Endothelial cell of umbilical vein (primary cell): ENCODE measurements around the gene SEPTIN3. TPM values are rescaled to one million over a fixed set of nuclear protein-coding genes. Genes with fewer than 3 reads are reported as not detected.

Experiments
- BruUV-seq: library from RNA; stranded (reverse); fragments of 400-500 nt; replicated peaks from 2 replicates; lab custom pipeline; 2021; lab: Mats Ljungman, UMichigan
- CTCF ChIA-PET: fragments of 300-600, 350-600 bp; sonication (Branson Sonifier 250); formaldehyde crosslinking; loops from one replicate; lab custom pipeline; 2021; ENCODE audit warnings: antibody characterized with exemption, inconsistent platforms; lab: Charles Lee
- POLR2A ChIA-PET: fragments of 300-600, 350-600 bp; sonication (Branson Sonifier 250); formaldehyde crosslinking; loops from one replicate; lab custom pipeline; 2021; ENCODE audit warnings: antibody characterized with exemption, inconsistent platforms; lab: Charles Lee
- DNase-seq: peaks from one replicate; pipeline ENCODE4 v3.0.0-alpha.2; 2011; ENCODE audit warnings: low read depth, low spot score
- FAIRE-seq: peaks from 2 replicates; lab custom pipeline; 2011; peaks lifted over from hg19 to GRCh38; lab: Jason Lieb, UNC
- H2AFZ ChIP-seq: 2 replicates; pipeline ENCODE4 v1.6.0; 2012; ENCODE audit warnings: low read depth, low read length, control low read depth, inconsistent platforms
- H3K27ac ChIP-seq: 2 replicates; pipeline ENCODE4 v1.5.1; 2011; ENCODE audit warnings: low read depth, mild to moderate bottlenecking, control low read depth, low read length, moderate library complexity; ENCODE audit not compliant: insufficient read depth
- H3K27me3 ChIP-seq, 2 experiments: 2 replicates each; pipeline versions ENCODE4 v1.6.0 to v1.6.1; 2011; ENCODE audit warnings: low read length in 2 of 2, mixed read lengths in 1 of 2; ENCODE audit not compliant: control insufficient read depth in 2 of 2, insufficient read depth in 2 of 2
- H3K36me3 ChIP-seq, 2 experiments: 2 replicates in 1 of 2; 3 replicates in 1 of 2; pipeline ENCODE4 v1.5.1; 2011; ENCODE audit warnings: low read length in 2 of 2, mild to moderate bottlenecking in 1 of 2, moderate library complexity in 1 of 2; ENCODE audit not compliant: control insufficient read depth in 2 of 2, insufficient read depth in 2 of 2; ENCODE audit errors: extremely low read depth in 1 of 2
- H3K4me1 ChIP-seq: 3 replicates; pipeline ENCODE4 v1.5.1; 2011; ENCODE audit warnings: mild to moderate bottlenecking, low read length; ENCODE audit not compliant: control insufficient read depth, insufficient read depth; ENCODE audit errors: extremely low read depth
- H3K4me2 ChIP-seq: 2 replicates; pipeline ENCODE4 v1.6.1; 2011; ENCODE audit warnings: low read length, control low read depth, mixed read lengths; ENCODE audit not compliant: insufficient read depth
- H3K4me3 ChIP-seq, 3 experiments: fragments of 200-600 bp in 1 of 3; sonication (generic), shearing (Covaris generic) in 1 of 3; replicated peaks in 1 of 3; 2 replicates each; pipeline ENCODE4 v1.5.1; 2011 to 2016; ENCODE audit warnings: control low read depth in 3 of 3, low read length in 3 of 3, mild to moderate bottlenecking in 2 of 3, inconsistent platforms in 1 of 3, low read depth in 1 of 3, moderate library complexity in 1 of 3; ENCODE audit not compliant: insufficient read depth in 1 of 3
- H3K79me2 ChIP-seq: 2 replicates; pipeline ENCODE4 v1.6.0; 2012; ENCODE audit warnings: low read length, inconsistent platforms; ENCODE audit not compliant: control insufficient read depth, insufficient read depth
- H3K9ac ChIP-seq: replicated peaks from 2 replicates; pipeline ENCODE3; 2011; ENCODE audit warnings: low read length, control low read depth; ENCODE audit not compliant: insufficient read depth; ENCODE audit errors: extremely low read depth
- H3K9me1 ChIP-seq: replicated peaks from 3 replicates; pipeline ENCODE4 v1.6.0; 2011; ENCODE audit warnings: mild to moderate bottlenecking, low read length; ENCODE audit not compliant: control insufficient read depth, insufficient read depth; ENCODE audit errors: extremely low read depth
- H3K9me3 ChIP-seq: replicated peaks from 2 replicates; pipeline ENCODE4 v1.5.1; 2012; ENCODE audit warnings: low read length, inconsistent platforms; ENCODE audit not compliant: control insufficient read depth, insufficient read depth
- H4K20me1 ChIP-seq: replicated peaks from 2 replicates; pipeline ENCODE3; 2011; ENCODE audit warnings: mild to moderate bottlenecking, low read length; ENCODE audit not compliant: control insufficient read depth, insufficient read depth; ENCODE audit errors: extremely low read depth
- EZH2 ChIP-seq: IDR thresholded peaks from 2 replicates; pipeline ENCODE4 v1.6.1; 2012; ENCODE audit warnings: borderline replicate concordance, low read depth, mild to moderate bottlenecking, moderate library complexity, low read length, inconsistent platforms; ENCODE audit not compliant: severe bottlenecking
- FOS ChIP-seq: IDR thresholded peaks from 2 replicates; pipeline ENCODE4 v1.6.1; 2011; ENCODE audit warnings: mild to moderate bottlenecking, low read length, moderate library complexity, borderline replicate concordance; ENCODE audit not compliant: insufficient read depth
- GATA2 ChIP-seq: IDR thresholded peaks from 2 replicates; pipeline ENCODE4 v1.7.0; 2011; ENCODE audit warnings: low read depth, mild to moderate bottlenecking, moderate library complexity, mixed read lengths, low read length; ENCODE audit not compliant: insufficient read length, insufficient read depth
- JUN ChIP-seq: IDR thresholded peaks from 2 replicates; pipeline ENCODE4 v1.6.1; 2011; ENCODE audit warnings: borderline replicate concordance, low read depth; ENCODE audit not compliant: insufficient read length, insufficient read depth
- MAX ChIP-seq: IDR thresholded peaks from 2 replicates; pipeline ENCODE4 v1.6.1; 2011; ENCODE audit not compliant: insufficient read depth, insufficient read length
- MYC ChIP-seq: IDR thresholded peaks from one replicate; pipeline ENCODE4 v1.6.1; 2011; ENCODE audit warnings: mild to moderate bottlenecking, low read depth, low read length
- POLR2A ChIP-seq: IDR thresholded peaks from 2 replicates; pipeline ENCODE4 v1.6.1; 2012; ENCODE audit warnings: low read depth, mild to moderate bottlenecking, control low read depth, low read length
- POLR2AphosphoS5 ChIP-seq: IDR thresholded peaks from 2 replicates; pipeline ENCODE4 v1.6.1; 2012; ENCODE audit warnings: low read depth, mild to moderate bottlenecking, control low read depth, low read length, moderate library complexity; ENCODE audit not compliant: insufficient read depth
- dilution Hi-C: fragments of 300-500 bp; cut with MboI; formaldehyde crosslinking; loops from one replicate; pipeline ENCODE4 v1.15.0; 2019; ENCODE audit warnings: low sequenced_read_pairs; ENCODE audit not compliant: extremely low pct_ligation_motif_present
- intact Hi-C: fragments of 100-400 bp; cut with micrococcal nuclease; formaldehyde crosslinking; loops from one replicate; pipeline ENCODE4 v1.10.0; 2022
- polyA plus RNA-seq, 4 experiments: library from polyadenylated mRNA; depleted of rRNA in 3 of 4; stranded (reverse) in 3 of 4; unstranded in 1 of 4; fragments of >200 nt; gene quantifications; 2 replicates each; pipeline versions ENCODE4 v1.2.1 to v1.2.3, GENCODE V29; 2011 to 2012; ENCODE audit warnings: missing spikeins in 1 of 4
- total RNA-seq: library from RNA; stranded (reverse); gene quantifications from 2 replicates; pipeline ENCODE4 v1.2.3, GENCODE V29; 2021

SEPTIN3 gene
- total and polyA plus RNA-seq, 2 donors (not counting 3 experiments of a cell fraction or from before 2014, with no cell fraction given): 0.08 to 0.18 TPM

- H3K36me3 ChIP-seq: no peaks in the 10 kb centered on the region
- CTCF ChIA-PET: interaction anchor here (0.8 to 2.0 kb wide), 2 partner anchors 11 to 136 kb away, joined by 3 to 4 read pairs; no protein-coding TSS in a partner anchor
- peak overlapping the region in 1 of 3 experiments; percentile 19 for H3K4me3 ChIP-seq
- TF ChIP-seq MAX (no peak), JUN (no peak), EZH2 (peak; percentile 91), POLR2A (no peak), FOS (no peak), GATA2 (no peak)
- no peaks in the 10 kb centered on the region for H3K9me3 ChIP-seq
- no peak overlapping the region for H3K4me2 ChIP-seq
- intact Hi-C loops (no loop called here), dilution Hi-C loops (no loop called here)
- BruUV-seq: no TSS peak
- POLR2A ChIA-PET: no interaction called here
- DNase-seq: no peak
- peaks cover 3% of the 10 kb centered on the region for H3K4me1 ChIP-seq
- H3K79me2 ChIP-seq: no peaks in the 10 kb centered on the region
- FAIRE-seq: no peak
- no peak overlapping the region for H3K27ac ChIP-seq
- no peak overlapping the region for H3K9ac ChIP-seq
- H3K27me3 ChIP-seq: peaks cover 24 to 31% of the 10 kb centered on the region in 2 experiments
- H4K20me1 ChIP-seq: no peaks in the 10 kb centered on the region
- H2AFZ ChIP-seq: peak overlapping the region; percentile 37
- H3K9me1 ChIP-seq: no peaks in the 10 kb centered on the region
Measured at GRCh38 chr22:41976961-41977566, 7.8 kb downstream of the SEPTIN3 start.

- Histone ChIP-seq H4K20me1 (no peaks in the 10 kb centered on the region), H3K79me2 (no peaks in the 10 kb centered on the region), H3K4me3 (no peak overlapping the region), H3K36me3 (no peaks in the 10 kb centered on the region), H3K27me3 (peaks cover 24 to 31% of the 10 kb centered on the region in 2 experiments), H3K4me1 (peaks cover 3% of the 10 kb centered on the region), H3K9me1 (no peaks in the 10 kb centered on the region), H3K4me2 (no peak overlapping the region), H3K27ac (no peak overlapping the region), H2AFZ (no peak overlapping the region), H3K9ac (no peak overlapping the region), H3K9me3 (no peaks in the 10 kb centered on the region)
- ChIA-PET POLR2A (no interaction called here), CTCF (interaction anchor here (2.0 kb wide), 1 partner anchor 134 kb away, joined by 4 read pairs; no protein-coding TSS in a partner anchor)
- intact Hi-C loops: no loop called here
- no peak for FAIRE-seq
- DNase-seq: no peak
- BruUV-seq: no TSS peak
- dilution Hi-C loops: no loop called here
- TF ChIP-seq POLR2AphosphoS5 (no peak), GATA2 (no peak), MYC (no peak), MAX (no peak)
Measured at GRCh38 chr22:41978732-41979131, 9.5 kb downstream of the SEPTIN3 start.
